HTR-8/SVneo (cell line): ENCODE measurements around the gene UBE3C.
"Not testable (repeated sequence)": the region's sequence is repeated elsewhere in the genome, so short reads cannot be mapped to it uniquely, and the experiment has no call there.

Experiments used
- DNase-seq: peaks from one replicate; pipeline ENCODE4 v3.0.0; 2011; ENCODE audit warnings: low spot score, mixed read lengths; ENCODE audit not compliant: insufficient read length
- FAIRE-seq: peaks from 2 replicates; lab custom pipeline; 2011; peaks lifted over from hg19 to GRCh38; lab: Jason Lieb, UNC

Gene UBE3C

DNA sequence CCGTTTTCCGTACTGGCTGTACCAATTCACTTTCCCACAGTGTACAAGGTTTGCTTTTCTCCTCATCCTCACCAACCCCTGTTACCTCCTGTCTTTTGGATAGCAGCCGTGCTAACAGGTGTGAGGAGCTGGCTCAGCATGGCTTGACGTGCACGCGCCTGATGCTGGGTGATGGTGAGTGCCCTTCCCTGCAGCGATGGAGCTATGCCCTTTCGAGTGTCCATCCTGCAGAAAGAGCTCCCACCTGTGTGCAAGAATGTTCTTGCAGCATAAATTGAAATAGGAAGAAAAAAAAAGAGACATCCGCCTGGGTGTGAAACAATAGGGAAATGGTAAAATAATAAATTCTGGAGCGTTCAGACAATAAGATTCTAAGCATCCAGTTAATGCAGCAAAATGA lies 9.5 kb upstream of the UBE3C start:
- no peak for DNase-seq

DNA sequence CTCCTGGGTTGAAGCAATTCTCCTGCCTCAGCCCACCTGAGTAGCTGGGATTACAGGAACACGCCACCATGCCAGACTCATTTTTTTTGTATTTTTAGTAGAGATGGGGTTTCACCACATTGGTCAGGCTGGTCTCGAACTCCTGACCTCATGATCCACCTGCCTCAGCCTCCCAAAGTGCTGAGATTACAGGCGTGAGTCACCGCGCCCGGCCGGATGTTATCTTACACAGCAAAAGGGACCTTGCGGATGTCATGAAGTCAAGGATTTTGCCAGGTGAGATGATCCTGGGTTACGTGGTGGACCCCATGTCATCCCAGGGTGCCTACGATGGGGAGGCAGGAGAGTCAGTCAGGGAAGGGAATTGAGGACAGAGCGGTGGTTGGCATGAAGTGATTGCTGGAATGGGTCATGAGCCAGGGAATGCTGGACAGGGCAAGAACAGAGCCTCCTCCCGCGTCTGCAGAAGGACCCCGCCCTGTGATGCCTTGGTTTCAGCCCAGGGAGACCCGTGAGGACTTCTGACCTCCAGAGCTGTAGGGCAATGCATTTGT lies 8.7 kb upstream of the UBE3C start:
- FAIRE-seq, result no peak
- no peak for DNase-seq

More for the DNA sequence above, 9.5 kb upstream of the UBE3C start:
- no peak for FAIRE-seq

DNA sequence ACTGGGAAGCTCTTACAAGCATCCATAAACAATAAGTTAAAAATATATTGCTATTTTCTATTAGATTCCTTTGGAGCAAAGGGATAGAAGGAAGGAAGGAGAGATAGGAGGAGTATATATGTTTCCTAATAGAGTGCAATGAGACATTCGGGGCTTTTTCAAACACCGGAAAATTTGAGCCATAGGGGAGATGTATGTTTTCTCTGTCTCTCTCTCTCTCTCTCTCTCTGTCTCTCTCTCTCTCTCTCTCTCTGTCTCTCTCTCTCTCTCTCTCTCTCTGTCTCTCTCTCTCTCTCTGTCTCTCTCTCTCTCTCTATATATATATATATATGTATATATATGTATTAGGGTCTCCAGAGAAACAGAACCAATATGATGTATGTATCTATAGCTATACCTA lies 7.9 kb upstream of the UBE3C start:
- not testable (repeated sequence) for FAIRE-seq, DNase-seq

DNA sequence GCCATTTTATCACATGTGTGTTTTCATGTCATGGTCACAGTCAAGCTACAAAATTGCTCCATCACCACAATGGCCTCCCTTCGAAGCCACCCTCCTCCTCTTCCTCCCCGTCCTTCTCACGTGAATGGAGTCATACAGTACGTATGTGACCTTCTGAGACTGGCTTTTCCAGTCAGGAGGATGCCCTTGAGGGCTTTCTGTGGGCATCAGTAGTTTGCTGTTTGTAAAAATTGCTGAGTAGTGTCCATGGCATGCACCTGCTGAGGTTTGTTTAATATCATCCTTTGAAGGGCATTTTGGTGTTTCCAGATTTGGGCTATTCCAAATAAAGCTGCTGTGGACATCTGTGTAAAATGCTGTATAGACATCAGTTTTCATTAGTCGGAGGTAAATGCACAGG lies 5.9 kb upstream of the UBE3C start:
- DNase-seq, result no peak
- no peak for FAIRE-seq

DNA sequence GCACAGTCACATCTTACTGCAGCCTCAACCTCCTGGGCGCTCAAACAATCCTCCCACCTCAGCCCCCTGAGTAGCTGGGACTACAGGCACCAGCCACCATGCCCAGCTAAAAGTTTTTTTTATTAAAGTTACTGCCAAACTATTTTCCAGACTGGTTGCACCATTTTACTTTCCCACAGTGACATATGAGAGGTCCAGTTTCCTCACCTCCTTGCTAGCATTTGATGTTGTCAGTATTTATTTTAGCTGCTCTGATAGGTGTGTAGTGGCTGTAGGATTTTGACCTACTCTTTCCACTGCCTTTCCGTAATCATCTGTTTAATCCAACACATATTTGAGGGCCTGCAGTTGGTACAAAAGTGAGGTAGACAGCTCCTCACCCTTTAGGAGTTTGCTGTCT lies 5.4 kb upstream of the UBE3C start:
- FAIRE-seq (no peak), DNase-seq (no peak)

GRCh38 chr7:157136372-157136771 lies 2.4 kb upstream of the UBE3C start:
- peak; percentile 32 for DNase-seq
- FAIRE-seq, result no peak

- FAIRE-seq (no peak), DNase-seq (no peak)
Measured at GRCh38 chr7:157138101-157138423, 664 bp upstream of the UBE3C start.

DNA sequence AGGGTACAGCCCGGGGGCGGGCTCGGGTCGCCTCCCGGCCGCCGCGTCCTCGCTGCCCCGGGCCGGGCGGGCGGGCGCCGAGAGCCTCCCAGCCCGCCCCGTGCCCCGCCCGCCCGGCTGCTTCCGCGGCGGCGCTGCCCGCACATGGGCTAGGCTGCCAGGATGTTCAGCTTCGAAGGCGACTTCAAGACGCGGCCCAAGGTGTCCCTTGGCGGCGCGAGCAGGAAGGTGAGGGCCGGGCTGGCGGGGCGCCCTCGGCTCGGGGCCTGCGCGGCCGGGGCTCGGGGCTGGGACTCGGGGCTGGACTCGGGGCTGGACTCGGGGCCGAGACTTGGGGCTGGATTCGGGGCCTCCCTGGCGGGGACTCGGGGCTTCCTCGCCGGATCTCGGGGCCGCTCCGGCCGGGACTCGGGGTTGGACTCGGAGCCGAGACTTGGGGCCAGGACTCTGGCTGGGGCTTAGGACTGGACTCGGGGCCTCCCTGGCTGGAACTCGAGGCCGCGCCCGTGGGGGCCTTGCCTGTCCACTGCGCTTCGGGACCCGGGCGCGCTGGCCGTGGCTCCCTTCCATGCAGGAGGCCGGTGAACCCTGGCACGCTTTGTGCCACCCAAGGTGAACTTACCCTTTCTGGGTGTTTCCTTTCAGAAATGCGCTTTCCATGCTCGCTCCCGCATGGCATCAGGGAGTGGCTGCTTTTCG lies 534 bp downstream of the UBE3C start:
- DNase-seq (no peak), FAIRE-seq (no peak)

DNA sequence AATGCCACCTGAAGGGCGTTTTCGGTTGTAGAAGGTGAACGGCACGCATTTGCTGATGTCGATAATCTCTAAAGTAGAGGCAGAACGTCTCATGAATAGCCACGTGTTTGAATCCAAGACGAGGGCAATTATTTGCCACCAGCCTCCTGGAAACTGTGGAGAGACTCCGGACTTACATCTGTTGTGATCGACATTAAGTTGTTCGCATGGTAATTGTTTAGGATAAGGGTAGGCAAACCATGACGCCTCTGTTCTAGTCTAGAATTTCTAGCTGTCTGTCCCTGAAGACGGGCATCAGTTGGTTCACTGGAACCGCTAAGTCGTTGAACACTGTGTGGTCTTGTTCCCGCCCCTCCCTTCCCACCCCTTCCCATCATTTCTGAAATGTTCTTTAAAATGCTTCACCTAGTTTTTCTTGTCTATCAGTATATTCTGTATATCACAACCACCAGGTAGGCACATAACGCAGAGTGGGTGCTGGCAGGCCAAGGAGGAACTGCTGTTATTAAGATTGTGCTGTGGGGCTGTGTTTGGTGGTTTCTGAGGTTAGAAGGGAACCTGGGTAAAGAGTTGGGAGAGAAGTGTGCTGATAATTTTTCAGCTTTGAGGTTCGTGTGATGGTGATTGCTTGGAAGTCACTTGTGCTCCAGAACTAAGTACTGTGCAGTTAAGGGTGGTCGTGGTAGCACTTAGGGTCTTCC lies 1.2 kb downstream of the UBE3C start:
- FAIRE-seq (no peak), DNase-seq (no peak)

DNA sequence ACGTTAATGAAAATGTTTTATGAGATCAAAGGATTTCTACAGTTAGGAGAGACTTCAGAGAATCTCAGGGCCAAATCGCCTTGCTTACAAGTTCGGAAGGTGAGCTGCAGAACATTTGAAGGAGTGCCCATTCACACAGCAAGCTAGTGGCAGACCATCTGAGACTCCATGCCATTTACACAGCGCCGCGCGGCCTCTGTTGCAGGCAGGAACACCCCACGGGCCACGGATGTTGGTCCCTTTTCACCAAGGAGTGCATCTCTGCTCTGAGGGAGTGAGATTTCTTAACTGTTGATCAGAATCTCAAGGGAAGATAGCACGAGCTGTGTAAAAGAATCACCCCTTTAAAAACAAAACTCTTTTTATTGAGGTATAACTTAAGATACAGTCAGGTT lies 1.8 kb downstream of the UBE3C start:
- no peak for FAIRE-seq
- DNase-seq, result no peak

DNA sequence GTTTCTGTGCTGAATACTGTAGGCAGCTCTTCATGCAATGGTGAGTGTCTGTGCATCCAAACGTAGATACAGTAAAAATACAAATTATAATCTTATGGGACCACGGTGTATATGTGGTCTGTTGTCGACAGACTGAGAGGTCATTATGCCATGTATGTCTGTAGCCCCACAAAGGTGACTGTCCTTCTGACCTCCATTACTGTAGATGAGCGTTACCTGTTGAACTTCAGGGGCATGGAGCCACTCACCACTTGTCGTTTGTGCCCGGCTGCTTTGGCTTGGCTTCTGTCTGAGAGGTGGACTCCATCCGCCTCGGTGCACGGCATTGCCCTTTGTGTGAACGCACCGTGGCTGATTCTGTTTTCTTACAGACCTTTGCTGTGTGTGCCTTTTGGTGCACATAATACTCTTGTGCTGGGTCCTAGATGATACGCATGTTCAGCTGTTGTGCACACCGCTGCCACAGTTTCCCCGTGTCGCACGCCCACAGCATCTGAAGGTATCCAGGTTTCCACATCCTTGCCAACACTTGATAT lies 2.9 kb downstream of the UBE3C start:
- no peak for FAIRE-seq

DNA sequence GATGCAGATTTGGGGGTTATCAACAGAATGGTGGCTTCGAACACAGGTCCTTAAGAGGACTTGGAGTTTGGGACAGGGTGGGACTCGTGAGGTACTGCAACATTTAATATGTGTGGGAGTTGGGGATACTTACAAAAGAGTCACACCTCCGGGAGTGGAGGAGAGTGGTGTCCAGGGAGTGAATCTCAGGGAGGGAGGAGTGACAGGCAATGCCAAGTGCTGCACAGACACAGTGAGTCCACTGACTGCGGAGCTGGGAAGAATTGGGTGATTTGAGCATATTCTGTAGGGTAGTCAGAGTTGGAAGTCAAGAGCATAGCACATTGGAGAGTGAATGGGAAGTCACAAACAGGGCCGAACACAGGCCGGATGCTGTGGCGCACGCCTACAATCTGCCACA lies 5.1 kb downstream of the UBE3C start:
- FAIRE-seq (no peak), DNase-seq (no peak)

More for the DNA sequence above, 2.9 kb downstream of the UBE3C start:
- DNase-seq, result no peak

- no peak for FAIRE-seq
- DNase-seq, result no peak
Measured at GRCh38 chr7:157149317-157149716, 10.6 kb downstream of the UBE3C start.

DNA sequence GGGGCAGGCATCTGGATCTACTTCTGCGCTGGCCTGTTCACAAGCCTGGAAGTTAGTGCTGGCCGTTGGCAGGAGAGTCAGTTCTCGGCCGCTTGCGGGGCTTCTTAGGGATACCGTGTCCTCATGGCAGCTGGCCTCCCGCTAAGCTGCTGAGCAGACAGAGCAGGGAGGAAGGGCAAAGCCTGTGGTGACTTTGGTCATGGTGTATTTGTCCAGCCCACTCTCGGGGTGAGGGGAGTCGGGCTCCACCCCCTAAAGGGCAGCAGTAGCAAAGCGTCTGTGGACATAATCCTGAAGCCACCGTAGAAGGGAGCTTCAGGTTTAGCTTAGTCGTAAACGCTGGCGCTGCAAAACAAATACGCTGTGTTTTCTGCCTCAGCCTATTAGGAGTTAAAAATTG lies 12.2 kb downstream of the UBE3C start:
- FAIRE-seq, result no peak
- DNase-seq, result no peak

GRCh38 chr7:157151626-157152339 lies 13.1 kb downstream of the UBE3C start:
- no peak for FAIRE-seq
- DNase-seq, result no peak

GRCh38 chr7:157152391-157152937 lies 13.7 kb downstream of the UBE3C start:
- DNase-seq (no peak), FAIRE-seq (no peak)

DNA sequence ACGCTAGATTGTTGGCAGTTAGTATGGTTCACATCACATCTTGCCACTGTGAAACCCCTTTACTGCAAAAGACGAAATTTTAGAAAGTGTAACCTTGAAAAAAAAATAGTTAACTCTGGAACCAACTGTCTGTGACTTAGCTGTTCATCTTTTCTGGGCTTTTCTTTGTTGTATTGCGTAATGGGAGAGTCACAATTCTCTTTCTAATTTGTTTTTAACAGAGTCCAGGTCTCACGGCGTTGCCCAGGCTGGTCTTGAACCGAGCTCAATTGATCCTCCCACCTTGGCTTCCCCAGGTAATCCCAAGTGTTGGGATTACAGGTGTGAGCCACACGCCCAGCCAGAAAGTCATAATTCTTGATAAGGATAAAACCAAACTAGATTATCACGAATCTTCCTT lies 14.5 kb downstream of the UBE3C start:
- DNase-seq (no peak), FAIRE-seq (no peak)

DNA sequence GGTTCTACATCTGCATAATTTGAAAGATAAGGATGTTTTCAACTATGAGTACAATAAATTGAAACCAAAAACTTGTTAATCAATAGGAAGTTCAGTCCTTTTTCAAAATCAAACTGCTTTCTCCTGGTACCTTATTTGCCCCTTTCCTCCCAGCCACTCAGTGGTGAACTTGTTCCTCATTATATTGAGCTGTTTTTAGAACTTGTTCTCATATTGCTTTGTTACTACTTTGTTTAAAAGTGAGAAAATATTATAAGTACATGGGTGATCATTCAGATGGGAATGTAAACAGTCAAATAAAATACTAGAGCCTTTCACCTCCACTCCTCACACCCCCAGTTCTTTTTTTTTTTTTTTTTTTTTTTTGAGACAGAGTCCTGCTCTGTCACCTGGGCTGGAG lies 17.2 kb downstream of the UBE3C start:
- FAIRE-seq, result no peak
- DNase-seq, result no peak

- FAIRE-seq (no peak), DNase-seq (no peak)
Measured at GRCh38 chr7:157158400-157158799, 19.7 kb downstream of the UBE3C start.

GRCh38 chr7:157159537-157159936 lies 20.8 kb downstream of the UBE3C start:
- FAIRE-seq, DNase-seq: not testable (repeated sequence)

DNA sequence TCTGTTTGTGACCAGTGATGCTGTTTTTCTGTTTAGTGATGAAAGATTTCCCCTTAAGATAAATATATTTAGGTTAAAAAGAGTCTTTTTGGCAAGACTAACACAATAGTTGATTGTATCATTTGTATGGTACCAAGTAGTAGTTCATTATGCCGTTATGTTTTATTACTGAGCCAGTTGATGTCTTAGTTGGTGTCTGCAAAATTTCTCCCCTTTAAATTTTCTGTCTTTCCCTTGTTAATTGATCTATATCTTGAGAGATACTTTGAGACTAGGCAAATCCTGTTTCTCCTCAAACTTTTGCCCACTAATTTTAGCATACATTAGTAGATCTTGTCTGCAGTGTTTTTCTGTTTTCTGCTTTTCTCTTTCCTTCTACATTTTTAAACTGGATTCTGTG lies 21.7 kb downstream of the UBE3C start:
- FAIRE-seq (no peak), DNase-seq (no peak)
